PC-9 (cell line): ENCODE results near the gene VGF. TPM values are rescaled to one million over a fixed set of nuclear protein-coding genes. Genes with fewer than 3 reads are reported as not detected.

Experiments
- BruUV-seq: library from RNA; stranded (reverse); fragments of 400-500 nt; replicated peaks from 2 replicates; lab custom pipeline; 2021; lab: Mats Ljungman, UMichigan
- CTCF ChIA-PET: fragments of 300-600 bp; sonication (Branson Sonifier 250); formaldehyde crosslinking; loops from one replicate; lab custom pipeline; 2022; ENCODE audit warnings: antibody characterized with exemption; lab: Charles Lee
- POLR2A ChIA-PET: fragments of 300-600 bp; sonication (Branson Sonifier 250); formaldehyde crosslinking; loops from one replicate; lab custom pipeline; 2022; ENCODE audit warnings: antibody characterized with exemption; ENCODE audit not compliant: unreplicated experiment; lab: Charles Lee
- DNase-seq, 2 experiments: peaks; one replicate each; pipeline versions ENCODE4 v3.0.0 to v3.0.0-alpha.2; 2015 to 2022; ENCODE audit warnings: mixed read lengths in 1 of 2
- H2AFZ ChIP-seq: fragments of 200-600 bp; sonication (generic); 2 replicates; pipeline ENCODE4 v1.8.1; 2017; ENCODE audit warnings: antibody characterized with exemption
- H3F3A ChIP-seq: fragments of 200-600 bp; sonication (generic); 2 replicates; pipeline ENCODE4 v1.8.1; 2017; ENCODE audit warnings: antibody characterized with exemption, mild to moderate bottlenecking, low read depth; ENCODE audit not compliant: insufficient read depth
- H3K27ac ChIP-seq: fragments of 200-600 bp; sonication (generic); 2 replicates; pipeline ENCODE4 v1.6.1; 2016; ENCODE audit warnings: mixed run types
- H3K27me3 ChIP-seq: fragments of 200-600 bp; sonication (generic); 2 replicates; pipeline ENCODE4 v1.6.1; 2016; ENCODE audit warnings: low read depth, mixed run types; ENCODE audit not compliant: insufficient read depth
- H3K36me3 ChIP-seq: fragments of 200-600 bp; sonication (generic); 2 replicates; pipeline ENCODE4 v1.6.1; 2016; ENCODE audit warnings: low read depth, mixed run types
- H3K4me1 ChIP-seq: fragments of 200-600 bp; sonication (generic); replicated peaks from 2 replicates; pipeline ENCODE4 v1.6.1; 2016; ENCODE audit warnings: mixed run types; ENCODE audit not compliant: insufficient read depth
- H3K4me2 ChIP-seq: fragments of 200-600 bp; sonication (generic); 2 replicates; pipeline ENCODE4 v1.6.1; 2017; ENCODE audit warnings: mixed run types
- H3K4me3 ChIP-seq: fragments of 200-600 bp; sonication (generic); 2 replicates; pipeline ENCODE4 v1.6.1; 2016; ENCODE audit warnings: mixed run types
- H3K79me2 ChIP-seq: fragments of 200-600 bp; sonication (generic); 2 replicates; pipeline ENCODE4 v1.6.1; 2017; ENCODE audit warnings: low read depth, mixed run types
- H3K9me2 ChIP-seq: fragments of 200-600 bp; sonication (generic); 2 replicates; pipeline ENCODE4 v1.8.1; 2017; ENCODE audit warnings: mild to moderate bottlenecking; ENCODE audit not compliant: insufficient read depth
- H3K9me3 ChIP-seq: fragments of 200-600 bp; sonication (generic); 2 replicates; pipeline ENCODE4 v1.8.1; 2016; ENCODE audit warnings: low read depth; ENCODE audit not compliant: insufficient read depth
- H4K20me1 ChIP-seq: fragments of 200-600 bp; sonication (generic); 2 replicates; pipeline ENCODE4 v1.8.1; 2017; ENCODE audit not compliant: insufficient read depth
- CTCF ChIP-seq: fragments of 200-600 bp; sonication (generic); conservative IDR thresholded peaks from 2 replicates; pipeline ENCODE4 v1.6.1; 2017; ENCODE audit warnings: mixed run types, antibody characterized with exemption, mild to moderate bottlenecking, moderate library complexity
- EZH2 ChIP-seq: fragments of 200-600 bp; sonication (generic); IDR thresholded peaks from 2 replicates; pipeline ENCODE4 v1.8.0; 2017; ENCODE audit warnings: antibody characterized with exemption, low read depth
- intact Hi-C: fragments of 100-400 bp; cut with micrococcal nuclease; formaldehyde crosslinking; loops from one replicate; pipeline ENCODE4 v1.10.0; 2022; ENCODE audit not compliant: unreplicated experiment
- total RNA-seq: library from RNA; stranded (reverse); gene quantifications from 2 replicates; pipeline ENCODE4 v1.2.3, GENCODE V29; 2021

The VGF gene
- total RNA-seq, 1 experiment from 2014 or later, result 2.1 TPM

DNA sequence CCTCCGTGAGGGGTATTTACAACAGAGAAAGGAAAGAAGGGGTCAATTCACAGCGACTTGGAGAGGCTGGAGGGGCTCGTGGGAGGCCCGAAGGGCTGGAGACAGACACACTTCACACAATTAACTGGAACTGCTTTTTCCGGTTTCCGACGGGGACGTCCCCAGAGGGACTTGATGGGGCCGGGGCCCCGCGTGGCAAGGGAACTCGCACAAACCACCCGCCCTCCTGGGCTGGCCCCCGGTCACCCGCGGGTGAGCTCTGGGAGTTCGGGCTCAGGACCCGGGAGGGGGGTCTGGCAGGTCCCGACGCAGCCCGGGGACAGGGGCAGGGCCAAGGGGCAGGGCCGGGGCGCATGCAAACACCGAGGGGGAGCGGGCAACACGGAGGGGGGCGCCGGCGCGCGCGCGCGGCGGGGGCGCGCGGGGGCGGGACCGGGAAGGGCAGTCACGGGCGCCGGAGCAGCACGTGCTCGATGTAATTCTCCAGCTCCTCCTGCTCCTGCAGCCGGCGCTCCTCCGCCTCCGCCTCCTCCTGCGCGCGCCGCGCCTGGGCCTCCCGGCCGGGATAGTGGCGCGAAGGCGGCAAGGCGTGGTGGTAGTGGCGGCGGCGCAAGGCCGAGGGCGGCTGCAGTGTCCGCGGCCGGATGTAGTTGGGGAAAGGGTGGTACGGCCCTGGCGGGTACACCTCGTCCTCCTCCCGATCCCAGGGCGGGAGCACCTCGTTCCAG, 2.7 kb downstream of the VGF start:
- no peak for TF ChIP-seq CTCF
- no peak for TF ChIP-seq EZH2
- peaks cover 18% of the 10 kb centered on the region for H3K79me2 ChIP-seq
- H3K36me3 ChIP-seq, result peaks cover 4% of the 10 kb centered on the region; the same call in 1 of the 2 replicates
- peaks cover 45% of the 10 kb centered on the region for H3F3A ChIP-seq
- H2AFZ ChIP-seq, result no peak overlapping the region
- H3K4me1 ChIP-seq, result peaks cover 63% of the 10 kb centered on the region
- peak overlapping the region; percentile 79 for H3K27ac ChIP-seq
- DNase-seq, result peak; percentile 52 to 74
- no peaks in the 10 kb centered on the region for H3K9me2 ChIP-seq
- peaks cover 7% of the 10 kb centered on the region; the same call in 1 of the 2 replicates for H4K20me1 ChIP-seq
- H3K9me3 ChIP-seq, result no peaks in the 10 kb centered on the region
- H3K4me3 ChIP-seq, result peak overlapping the region; percentile 86
- H3K27me3 ChIP-seq, result peaks cover 9% of the 10 kb centered on the region
- ChIA-PET POLR2A (interaction anchor here (0.7 kb wide), 2 partner anchors 20 to 63 kb away, joined by 3 read pairs; no protein-coding TSS in a partner anchor), CTCF (interaction anchor here (0.6 to 0.9 kb wide), 3 partner anchors 19 to 76 kb away, joined by 3 to 7 read pairs (median 5); no protein-coding TSS in a partner anchor)
- intact Hi-C loops, result no loop called here
- H3K4me2 ChIP-seq, result peak overlapping the region; percentile 87
- BruUV-seq, result TSS peak; percentile 75

GRCh38 chr7:101161692-101162471, 3.5 kb downstream of the VGF start:
- no peaks in the 10 kb centered on the region for H3K9me2 ChIP-seq
- peak in 1 of 2 experiments; percentile 76 for DNase-seq
- H3K27me3 ChIP-seq, result peaks cover 1% of the 10 kb centered on the region
- POLR2A ChIA-PET, result no interaction called here
- intact Hi-C loops, result no loop called here
- no peak overlapping the region for H2AFZ ChIP-seq
- H3F3A ChIP-seq, result peaks cover 53% of the 10 kb centered on the region
- H4K20me1 ChIP-seq, result peaks cover 7% of the 10 kb centered on the region; the same call in 1 of the 2 replicates
- peaks cover 71% of the 10 kb centered on the region for H3K4me1 ChIP-seq
- CTCF ChIA-PET, result interaction anchor here (0.7 kb wide), 1 partner anchor 83 kb away, joined by 12 read pairs; no protein-coding TSS in a partner anchor
- peak overlapping the region; percentile 87 for H3K4me2 ChIP-seq
- TF ChIP-seq EZH2 (no peak), CTCF (no peak)
- H3K79me2 ChIP-seq, result peaks cover 22% of the 10 kb centered on the region
- BruUV-seq, result no TSS peak
- H3K4me3 ChIP-seq, result peak overlapping the region; percentile 86
- H3K27ac ChIP-seq, result peak overlapping the region; percentile 79
- H3K9me3 ChIP-seq, result no peaks in the 10 kb centered on the region
- peaks cover 5% of the 10 kb centered on the region for H3K36me3 ChIP-seq

DNA sequence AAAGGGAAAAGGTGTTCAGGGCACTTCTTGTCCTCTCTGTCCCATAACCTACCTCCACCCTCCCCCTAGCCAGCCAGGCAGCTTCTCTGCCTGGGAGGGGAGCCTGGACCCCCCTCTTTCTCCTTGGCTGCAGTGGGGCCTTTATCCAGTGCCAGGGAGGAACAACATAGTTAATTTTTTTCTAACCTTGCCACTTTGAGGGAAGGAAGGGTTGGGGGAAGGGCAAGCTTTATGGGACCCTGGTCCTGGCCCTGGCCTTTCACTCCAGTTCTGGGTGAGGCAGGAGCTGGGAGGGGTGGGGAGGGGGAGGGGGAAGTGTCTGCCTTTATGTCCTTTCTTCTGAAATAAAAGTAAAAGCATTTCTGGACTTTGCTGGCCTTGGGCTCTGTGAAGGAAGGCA, 4.5 kb downstream of the VGF start:
- H3K4me3 ChIP-seq, result no peak overlapping the region
- no peaks in the 10 kb centered on the region for H3K9me2 ChIP-seq
- BruUV-seq, result no TSS peak
- DNase-seq, result no peak
- 0 out of 2 replicates have a peak overlapping the region, but pooled peaks have one; percentile 11 for H3K27ac ChIP-seq
- POLR2A ChIA-PET, result no interaction called here
- peaks cover 13% of the 10 kb centered on the region for H3K36me3 ChIP-seq
- peaks cover 30% of the 10 kb centered on the region for H3K79me2 ChIP-seq
- intact Hi-C loops, result no loop called here
- no peaks in the 10 kb centered on the region for H3K27me3 ChIP-seq
- CTCF ChIA-PET, result no interaction called here
- H3K4me1 ChIP-seq, result peaks cover 79% of the 10 kb centered on the region
- TF ChIP-seq CTCF (no peak), EZH2 (no peak)
- no peak overlapping the region for H2AFZ ChIP-seq
- peaks cover 7% of the 10 kb centered on the region; the same call in 1 of the 2 replicates for H4K20me1 ChIP-seq
- peak overlapping the region; percentile 87; the same call in 1 of the 2 replicates for H3K4me2 ChIP-seq
- H3K9me3 ChIP-seq, result no peaks in the 10 kb centered on the region
- peaks cover 62% of the 10 kb centered on the region for H3F3A ChIP-seq
